GM21528 (cell line): ENCODE measurements around the gene B4GALNT2.
A peak's percentile ranks its signal among the peaks of the same experiment; 100 is the strongest.
"Not testable (repeated sequence)": the region's sequence is repeated elsewhere in the genome, so short reads cannot be mapped to it uniquely, and the experiment has no call there.

Experiments used
- ATAC-seq: cut with Tn5 transposase; IDR thresholded peaks from one replicate; pipeline ENCODE4 v1.9.1; 2021; ENCODE audit warnings: mild to moderate bottlenecking, moderate library complexity; ENCODE audit not compliant: unreplicated experiment, low FRiP score

B4GALNT2 gene

GRCh38 chr17:49170711-49171110, 38.1 kb downstream of the B4GALNT2 start:
- not testable (repeated sequence) for ATAC-seq

GRCh38 chr17:49175978-49176377, 43.4 kb downstream of the B4GALNT2 start:
- not testable (repeated sequence) for ATAC-seq

DNA sequence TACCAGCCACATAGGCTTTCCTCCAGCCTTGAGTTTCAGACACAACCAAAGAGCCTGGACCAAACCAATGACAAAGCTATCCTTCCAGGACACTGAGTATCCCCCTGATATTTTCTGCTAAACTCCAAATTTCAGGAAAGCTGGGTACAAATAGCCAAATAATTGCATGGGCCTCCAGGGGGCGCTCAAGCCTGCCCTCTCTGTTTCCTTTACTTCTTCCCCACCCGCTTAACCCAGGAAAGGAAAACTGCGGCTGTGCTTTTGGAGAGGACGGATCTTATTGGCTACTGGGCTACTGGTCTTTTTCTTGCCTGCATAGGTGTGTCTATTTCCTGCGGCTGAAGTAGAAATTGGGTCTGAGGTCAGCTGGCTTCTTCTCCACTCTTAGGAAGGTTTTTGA, 47.7 kb downstream of the B4GALNT2 start:
- ATAC-seq = no peak

DNA sequence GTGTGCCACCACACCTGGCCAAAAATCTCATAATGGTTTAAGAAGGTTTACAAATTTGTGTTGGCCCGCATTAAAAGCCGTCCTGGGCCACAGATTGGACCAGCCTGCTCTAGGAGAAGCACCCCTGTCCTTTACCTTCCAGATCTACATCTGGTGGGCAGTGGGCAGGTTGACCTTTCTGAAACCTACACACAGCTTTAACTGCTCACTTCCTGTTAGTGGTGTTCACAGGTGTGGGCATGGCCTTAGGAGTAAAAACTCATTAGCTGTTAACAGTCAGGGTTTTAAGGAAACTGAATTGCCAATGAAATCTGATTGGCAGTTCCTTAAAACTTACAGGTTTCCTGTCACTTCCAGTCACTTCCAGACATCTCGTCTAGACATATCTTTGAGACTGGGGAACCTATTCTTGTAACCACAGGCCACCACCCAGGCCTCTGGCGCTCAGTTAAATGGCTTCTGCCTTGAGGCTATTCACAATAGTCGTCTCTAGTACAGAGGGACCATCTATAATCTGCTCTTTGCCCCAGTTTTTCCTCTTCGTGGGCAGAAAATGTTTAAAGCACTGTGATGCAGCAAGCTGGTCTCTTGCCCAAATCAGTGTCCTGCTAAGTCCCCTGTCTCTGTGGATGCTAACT, 48.5 kb downstream of the B4GALNT2 start:
- no peak for ATAC-seq

DNA sequence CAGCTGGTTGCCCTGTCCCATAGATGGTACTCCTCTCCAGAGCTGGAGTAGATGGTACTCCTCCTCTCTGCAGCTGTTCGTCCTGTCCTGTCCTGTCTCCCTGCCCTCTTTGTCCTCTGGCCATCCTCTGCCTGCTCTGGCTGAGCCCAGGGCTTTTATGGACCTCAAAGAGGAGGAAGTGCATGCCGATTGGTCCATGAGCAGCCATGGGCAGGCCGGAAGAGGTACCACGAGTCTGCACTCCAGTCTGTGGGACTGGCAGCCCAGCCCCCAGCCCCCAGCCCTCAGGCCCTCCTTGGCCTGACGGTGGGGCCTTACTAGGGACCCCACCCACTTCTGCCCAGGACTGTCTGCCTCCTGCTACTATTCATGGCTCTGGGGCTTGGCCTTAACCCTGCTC, 50.8 kb downstream of the B4GALNT2 start:
- ATAC-seq = no peak

GRCh38 chr17:49183801-49184200, 51.2 kb downstream of the B4GALNT2 start:
- ATAC-seq = no peak

DNA sequence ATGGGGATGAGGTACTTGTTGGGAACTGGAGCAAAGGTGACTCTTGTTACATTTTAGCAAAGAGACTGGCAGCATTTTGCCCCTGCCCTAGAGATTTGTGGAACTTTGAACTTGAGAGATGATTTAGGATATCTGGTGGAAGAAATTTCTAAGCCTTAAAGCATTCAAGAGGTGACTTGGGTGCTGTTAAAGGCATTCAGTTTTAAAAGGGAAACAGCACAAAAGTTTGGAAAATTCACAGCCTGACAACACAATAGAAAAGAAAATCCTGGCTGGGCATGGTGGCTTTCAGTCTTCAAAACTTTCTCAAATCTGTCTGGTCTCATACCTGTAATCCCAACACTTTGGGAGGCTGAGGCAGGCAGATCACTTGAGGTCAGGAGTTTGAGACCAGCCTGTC, 52.0 kb downstream of the B4GALNT2 start:
- ATAC-seq = not testable (repeated sequence)

- ATAC-seq = not testable (repeated sequence)
Observed at GRCh38 chr17:49185381-49185780, 52.8 kb downstream of the B4GALNT2 start.

GRCh38 chr17:49187301-49187700, 54.7 kb downstream of the B4GALNT2 start:
- ATAC-seq = no peak

DNA sequence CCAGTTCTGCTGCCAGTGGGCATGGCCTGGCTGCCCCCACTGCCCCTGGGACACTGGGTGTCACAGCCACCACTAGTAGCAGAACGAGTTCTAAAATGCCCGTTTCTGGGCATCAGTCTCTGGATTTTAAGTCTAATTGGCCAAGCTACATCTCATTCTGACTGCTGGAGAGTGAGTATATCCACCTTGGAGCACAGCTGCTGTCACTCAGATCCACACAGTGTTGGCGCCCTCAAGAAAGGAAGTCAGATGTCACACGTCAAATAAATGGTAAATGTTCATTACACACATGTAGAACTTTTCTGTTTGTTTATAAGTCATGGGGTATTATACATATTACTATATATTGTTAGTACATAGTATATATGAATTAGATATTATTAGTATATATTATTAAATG, 58.4 kb downstream of the B4GALNT2 start:
- ATAC-seq = no peak

DNA sequence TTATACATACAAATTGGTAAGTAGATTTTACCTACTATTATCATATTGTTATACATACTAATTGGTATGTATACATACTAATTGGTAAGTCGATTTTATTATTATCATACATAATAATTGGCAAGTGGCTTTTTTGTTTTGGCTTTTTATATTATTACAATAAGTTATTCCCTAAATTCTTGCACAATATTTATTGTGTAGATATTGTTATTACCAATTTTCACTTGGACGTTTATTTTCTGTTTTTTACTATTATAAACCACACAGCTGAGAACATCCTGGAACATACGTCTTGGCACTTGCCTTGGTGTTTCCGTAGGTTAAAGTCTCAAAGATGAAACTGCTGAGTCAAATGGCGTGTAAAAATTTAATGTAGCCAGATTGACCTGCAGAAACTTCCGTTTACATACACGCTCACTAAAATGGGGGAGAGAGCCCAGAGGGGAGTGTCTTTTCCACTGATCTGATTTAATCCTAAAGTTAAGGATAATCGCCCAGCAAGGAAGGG, 58.9 kb downstream of the B4GALNT2 start:
- ATAC-seq = no peak

- peak; percentile 51 for ATAC-seq
Observed at GRCh38 chr17:49191917-49192741, 59.6 kb downstream of the B4GALNT2 start.

DNA sequence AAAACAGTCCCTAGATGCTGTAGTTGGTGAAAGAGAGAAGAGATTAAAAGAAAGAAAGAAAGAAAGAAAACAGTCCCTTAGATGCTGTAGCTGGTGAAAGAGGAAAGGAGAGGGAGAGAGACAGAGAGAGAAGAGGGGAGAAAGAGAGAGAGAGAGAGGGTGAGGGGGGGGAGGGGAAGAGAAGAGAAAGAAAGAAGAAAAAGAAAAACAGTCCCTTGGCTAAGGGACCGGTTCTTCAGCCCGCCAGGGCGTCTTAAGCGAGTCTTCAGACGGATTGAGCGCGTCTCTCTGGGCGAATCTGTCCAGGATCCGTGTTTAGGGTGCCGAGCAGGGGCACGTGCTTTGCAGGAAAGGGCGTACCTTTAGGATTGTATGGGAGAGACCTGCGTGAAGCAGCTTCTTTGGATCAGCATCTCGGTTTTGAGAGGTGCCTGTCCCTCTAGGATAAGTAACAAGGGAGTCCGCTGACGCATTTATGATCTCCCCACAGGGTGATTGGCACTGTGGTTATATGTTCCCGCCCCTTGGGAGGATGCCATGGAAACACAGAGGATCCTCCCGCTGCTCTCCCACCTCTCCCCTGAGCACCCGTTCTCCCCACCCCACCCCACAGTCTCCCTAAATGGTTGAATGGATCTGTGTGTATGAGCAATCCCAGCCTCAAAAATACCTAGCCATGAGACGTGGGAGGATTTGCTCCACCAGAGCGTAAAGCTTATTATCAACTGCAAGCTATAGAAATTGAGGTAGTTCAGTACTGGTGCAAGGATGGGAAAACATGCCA, 61.1 kb downstream of the B4GALNT2 start:
- ATAC-seq = no peak

DNA sequence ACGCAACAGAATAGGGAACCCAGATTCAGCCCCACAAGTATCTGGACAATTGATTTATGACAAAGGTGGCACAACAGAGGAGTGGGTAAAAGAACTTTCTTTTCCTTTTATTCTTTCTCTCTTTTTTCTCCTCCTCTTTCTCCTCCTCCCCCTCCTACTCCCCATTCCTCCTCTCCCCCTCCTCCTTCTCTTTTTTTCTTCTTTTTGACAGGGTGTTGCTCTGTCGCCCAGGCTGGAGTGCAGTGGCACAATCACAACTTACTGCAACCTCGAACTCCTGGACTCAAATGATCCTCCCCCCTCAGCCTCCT, 61.7 kb downstream of the B4GALNT2 start:
- ATAC-seq = no peak

DNA sequence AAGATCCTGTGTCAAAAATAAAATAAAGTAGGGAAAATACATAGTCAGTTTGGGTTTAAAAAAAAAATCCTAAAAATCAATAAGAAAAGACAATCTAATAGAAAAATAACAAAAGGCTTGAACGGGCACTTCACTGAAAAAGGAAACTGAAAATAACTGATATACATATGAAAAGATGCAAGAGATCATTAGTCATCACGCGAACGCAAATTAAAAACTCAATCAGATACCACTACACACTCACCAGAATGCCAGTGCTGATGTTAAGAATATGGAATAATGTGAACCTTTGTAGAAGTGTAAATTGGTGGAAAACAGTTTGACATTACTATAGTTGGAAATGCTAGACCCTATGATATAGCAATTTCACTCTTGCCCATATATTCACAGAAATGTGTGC, 63.2 kb downstream of the B4GALNT2 start:
- ATAC-seq = no peak

DNA sequence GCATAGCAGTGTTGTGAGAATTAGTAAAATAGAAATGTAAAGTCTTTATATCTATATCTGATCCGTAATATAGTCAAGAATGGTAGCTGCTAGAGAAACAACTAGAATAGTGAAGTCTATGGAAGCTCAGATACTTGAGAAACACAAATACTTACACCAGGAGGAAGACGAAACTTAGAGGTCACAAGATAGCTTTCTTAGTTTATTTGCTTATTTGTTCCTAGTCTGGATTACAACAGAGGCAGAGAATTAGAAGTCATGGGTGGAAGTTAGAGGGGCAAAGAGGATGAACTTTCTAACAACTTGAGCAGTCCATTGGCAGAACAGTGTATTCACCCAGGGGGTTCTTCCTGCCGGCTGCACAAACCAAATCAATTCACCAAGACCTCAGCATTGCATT, 64.0 kb downstream of the B4GALNT2 start:
- ATAC-seq = no peak

- no peak for ATAC-seq
Observed at GRCh38 chr17:49197346-49197998, 64.9 kb downstream of the B4GALNT2 start.

DNA sequence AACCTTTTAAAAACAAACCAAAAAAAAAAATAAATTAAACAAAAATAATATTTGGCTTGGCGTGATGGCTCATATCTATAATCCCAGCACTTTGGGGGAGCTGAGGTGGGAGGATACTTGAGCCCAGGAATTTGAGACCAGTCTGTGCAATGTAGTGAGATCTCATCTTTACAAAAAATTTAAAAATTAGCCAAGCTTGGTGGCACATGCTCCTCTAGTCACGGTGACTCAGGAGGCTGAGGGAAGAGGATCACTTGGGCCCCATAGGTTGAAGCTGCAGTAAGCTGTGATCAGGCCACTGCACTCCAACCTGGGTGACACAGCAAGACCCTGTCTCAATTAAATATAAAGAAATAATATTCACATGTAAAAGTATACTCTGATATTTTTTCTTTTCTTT, 65.6 kb downstream of the B4GALNT2 start:
- ATAC-seq = no peak

DNA sequence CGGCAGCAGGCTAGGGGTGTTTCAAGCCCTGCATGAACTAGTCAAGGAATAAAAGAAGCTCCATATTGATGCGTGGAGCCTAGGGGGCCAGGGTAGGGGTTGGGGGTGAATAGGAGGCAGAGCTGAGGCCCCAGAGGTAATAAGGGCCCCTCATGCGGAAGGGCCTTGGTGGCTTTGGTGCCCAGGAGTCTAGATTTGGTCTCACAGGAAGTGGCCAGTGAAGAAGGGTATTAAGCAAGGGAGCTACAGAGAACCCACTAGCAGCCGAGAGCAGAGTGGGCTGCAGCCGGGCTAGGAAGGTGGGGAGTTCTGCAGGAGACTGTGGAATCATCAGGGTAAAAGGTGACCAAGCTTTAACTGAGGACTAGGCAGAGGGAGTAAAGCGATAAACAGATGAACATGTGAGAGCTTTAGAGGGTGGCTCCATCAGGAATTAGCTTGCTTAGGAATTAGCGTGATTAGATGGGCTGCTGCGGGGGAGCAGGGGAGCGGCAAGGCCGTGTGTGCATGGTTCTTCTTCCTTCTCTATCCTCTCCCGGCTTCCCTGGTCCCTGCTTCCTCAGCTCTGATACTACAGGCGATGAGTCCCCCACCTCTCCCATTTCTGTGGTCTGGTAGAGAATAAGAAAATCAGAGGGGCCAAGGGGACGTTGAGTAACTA, 68.0 kb downstream of the B4GALNT2 start:
- ATAC-seq = no peak

- no peak for ATAC-seq
Observed at GRCh38 chr17:49201481-49201927, 68.9 kb downstream of the B4GALNT2 start.
